ENCODE data around the gene MUC5B. TPM values are rescaled to one million over a fixed set of nuclear protein-coding genes. Genes with fewer than 3 reads are reported as not detected.
"Not testable (repeated sequence)": the region's sequence is repeated elsewhere in the genome, so short reads cannot be mapped to it uniquely, and the experiment has no call there.

The MUC5B gene
- total RNA-seq, 1 donor from 2014 or later = not detected

- no peak for TF ChIP-seq CTCF (IDR thresholded peaks at IDR 0.05; ENCODE audit: unreplicated experiment)
- Mint-ChIP-seq H3K9me3 (ENCODE audit: low read depth) (peaks cover 32% of the 10 kb centered on the region), H3K36me3 (ENCODE audit: insufficient read depth) (no peaks in the 10 kb centered on the region), H3K4me3 (ENCODE audit: low read depth) (no peak overlapping the region), H3K4me1 (ENCODE audit: low read depth) (no peaks in the 10 kb centered on the region), H3K27me3 (peaks cover 47% of the 10 kb centered on the region), H3K27ac (no peak overlapping the region)
- DNase-seq (ENCODE audit: low spot score, unreplicated experiment) = no peak
These were observed 11.0 kb upstream of the MUC5B start for GRCh38 chr11:1211838-1212237.

DNA sequence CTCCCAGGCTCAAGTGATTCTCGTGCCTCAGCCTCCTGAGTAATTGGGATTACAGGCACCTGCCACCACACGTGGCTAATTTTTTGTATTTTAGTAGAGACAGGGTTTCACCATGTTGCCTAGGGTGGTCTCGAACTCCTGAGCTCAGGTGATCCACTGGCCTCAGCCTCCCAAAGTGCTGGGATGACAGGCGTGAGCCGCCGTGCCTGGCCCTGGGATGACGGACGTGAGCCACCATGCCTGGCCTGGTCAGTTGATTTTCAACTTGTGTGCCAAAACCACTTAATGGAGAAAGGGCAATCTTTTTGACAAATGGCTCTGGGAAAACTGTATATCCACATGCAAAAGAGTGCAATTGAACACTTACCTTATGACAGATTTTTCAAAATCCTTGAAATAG, 7.0 kb upstream of the MUC5B start:
- H3K4me3 Mint-ChIP-seq (ENCODE audit: low read depth); H3K36me3 Mint-ChIP-seq (ENCODE audit: insufficient read depth); H3K27ac Mint-ChIP-seq; H3K4me1 Mint-ChIP-seq (ENCODE audit: low read depth); DNase-seq (ENCODE audit: low spot score, unreplicated experiment): not testable (repeated sequence)
- peaks cover 60% of the 10 kb centered on the region for H3K27me3 Mint-ChIP-seq
- peaks cover 25% of the 10 kb centered on the region for H3K9me3 Mint-ChIP-seq (ENCODE audit: low read depth)

DNA sequence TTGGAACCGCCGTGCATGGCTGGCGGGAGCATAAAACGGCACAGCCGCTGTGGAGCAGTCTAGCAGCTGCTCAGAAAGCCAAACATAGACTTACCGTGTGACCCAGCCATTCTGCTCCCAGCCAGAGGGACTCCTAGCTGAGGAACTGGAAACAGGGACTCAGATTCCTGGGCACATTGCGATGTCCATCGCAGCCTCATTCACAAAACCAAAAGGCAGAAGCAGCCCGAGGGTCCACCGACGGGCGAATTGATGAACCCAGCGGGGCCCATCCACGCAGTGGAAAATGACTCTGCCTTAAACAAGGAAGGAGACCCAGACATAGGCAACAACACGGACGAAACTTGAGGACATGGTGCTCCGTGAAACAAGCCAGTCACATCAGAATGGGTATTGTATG, 5.7 kb upstream of the MUC5B start:
- no peak for DNase-seq (ENCODE audit: low spot score, unreplicated experiment)
- peak overlapping the region; percentile 20 for H3K27ac Mint-ChIP-seq
- H3K4me1 Mint-ChIP-seq (ENCODE audit: low read depth) = no peaks in the 10 kb centered on the region
- no peak for TF ChIP-seq CTCF (IDR thresholded peaks at IDR 0.05; ENCODE audit: unreplicated experiment)
- H3K4me3 Mint-ChIP-seq (ENCODE audit: low read depth) = no peak overlapping the region
- H3K9me3 Mint-ChIP-seq (ENCODE audit: low read depth) = peaks cover 14% of the 10 kb centered on the region
- no peaks in the 10 kb centered on the region for H3K36me3 Mint-ChIP-seq (ENCODE audit: insufficient read depth)
- peaks cover 62% of the 10 kb centered on the region for H3K27me3 Mint-ChIP-seq

DNA sequence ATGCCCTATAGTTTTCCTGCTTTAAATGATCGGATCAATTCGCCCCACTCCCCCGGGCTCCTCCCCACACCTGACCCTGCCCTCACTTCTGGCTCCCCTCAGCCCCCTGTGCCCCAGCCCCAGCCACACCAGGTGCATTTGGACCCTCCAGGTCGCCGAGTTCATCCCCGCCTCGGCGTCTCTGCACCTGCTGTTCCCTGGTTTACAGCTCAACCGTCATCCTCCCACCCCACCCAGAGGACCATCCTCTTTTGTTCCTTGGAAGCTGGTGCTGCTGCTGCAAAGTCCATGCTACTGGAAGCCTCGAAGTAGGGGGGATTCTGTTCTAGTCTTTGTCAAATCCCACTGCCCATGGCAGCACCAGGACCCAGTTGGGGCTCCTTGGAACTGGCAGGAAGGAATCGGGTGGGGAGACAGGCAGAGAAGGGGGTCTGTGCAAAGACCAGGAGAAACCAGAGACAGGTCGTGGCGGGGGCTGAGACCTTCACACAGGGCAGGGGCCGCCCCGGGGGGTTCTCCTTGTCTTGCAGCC, 4.5 kb upstream of the MUC5B start:
- Mint-ChIP-seq H3K9me3 (ENCODE audit: low read depth) (peaks cover 6% of the 10 kb centered on the region), H3K36me3 (ENCODE audit: insufficient read depth) (no peaks in the 10 kb centered on the region), H3K27me3 (peaks cover 55% of the 10 kb centered on the region), H3K4me3 (ENCODE audit: low read depth) (no peak overlapping the region), H3K27ac (no peak overlapping the region), H3K4me1 (ENCODE audit: low read depth) (no peaks in the 10 kb centered on the region)
- no peak for DNase-seq (ENCODE audit: low spot score, unreplicated experiment)
- no peak for TF ChIP-seq CTCF (IDR thresholded peaks at IDR 0.05; ENCODE audit: unreplicated experiment)

DNA sequence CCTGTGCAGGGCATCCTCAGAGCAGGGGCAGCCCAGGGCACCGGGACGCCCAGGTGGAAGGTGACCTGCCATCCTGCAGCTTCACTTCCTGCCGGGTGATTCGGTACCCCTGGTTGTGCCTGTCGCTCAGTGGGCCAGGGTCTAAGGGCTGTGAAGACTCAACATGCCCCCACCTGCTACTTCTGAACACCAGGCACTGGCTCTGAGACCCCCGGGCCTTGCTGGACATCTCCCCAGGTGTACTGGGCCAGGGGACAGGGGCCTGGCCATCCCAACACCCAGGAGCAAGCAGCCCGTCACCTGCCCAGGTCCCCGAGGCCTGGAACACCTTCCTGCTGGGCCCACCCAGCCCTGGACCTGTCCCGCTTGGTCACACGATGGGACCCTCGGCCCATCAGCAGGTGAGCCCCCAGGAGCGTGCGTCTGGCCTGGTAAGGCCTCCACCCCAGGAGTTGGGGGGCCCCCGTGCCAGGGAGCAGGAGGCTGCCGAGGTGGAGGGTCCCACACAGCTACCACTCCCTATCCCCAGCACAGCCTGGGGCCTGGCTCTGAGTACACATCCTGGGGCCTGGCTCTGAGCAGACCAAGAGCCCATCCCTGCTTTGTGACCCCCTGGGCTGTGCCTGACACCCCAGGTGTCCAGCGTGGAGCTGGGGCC, 3.9 kb upstream of the MUC5B start:
- Mint-ChIP-seq H3K36me3 (ENCODE audit: insufficient read depth) (no peaks in the 10 kb centered on the region), H3K9me3 (ENCODE audit: low read depth) (peaks cover 4% of the 10 kb centered on the region), H3K4me3 (ENCODE audit: low read depth) (no peak overlapping the region), H3K27ac (no peak overlapping the region), H3K27me3 (peaks cover 51% of the 10 kb centered on the region), H3K4me1 (ENCODE audit: low read depth) (no peaks in the 10 kb centered on the region)
- no peak for DNase-seq (ENCODE audit: low spot score, unreplicated experiment)
- TF ChIP-seq CTCF (IDR thresholded peaks at IDR 0.05; ENCODE audit: unreplicated experiment) = no peak

DNA sequence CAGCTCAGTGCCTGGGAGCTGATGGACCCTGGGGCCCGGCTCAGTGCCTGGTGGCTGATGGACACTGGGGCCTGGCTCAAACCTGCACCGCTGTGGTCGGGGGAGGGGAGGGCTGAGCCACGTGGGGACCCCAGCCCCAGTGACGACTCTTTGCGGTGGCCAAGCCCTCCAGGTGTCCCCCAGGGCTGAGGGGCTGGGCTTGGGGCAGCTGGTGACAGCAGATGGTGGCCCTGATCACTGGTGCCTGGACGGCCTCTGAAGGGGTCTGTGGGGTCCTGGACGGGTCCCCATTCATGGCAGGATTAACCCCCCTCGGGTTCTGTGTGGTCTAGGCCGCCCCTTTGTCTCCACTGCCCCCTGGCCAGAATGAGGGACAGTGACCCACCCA, 3.4 kb upstream of the MUC5B start:
- H3K9me3 Mint-ChIP-seq (ENCODE audit: low read depth) = no peaks in the 10 kb centered on the region
- H3K4me1 Mint-ChIP-seq (ENCODE audit: low read depth) = no peaks in the 10 kb centered on the region
- no peak overlapping the region for H3K4me3 Mint-ChIP-seq (ENCODE audit: low read depth)
- no peak overlapping the region for H3K27ac Mint-ChIP-seq
- no peak for DNase-seq (ENCODE audit: low spot score, unreplicated experiment)
- H3K27me3 Mint-ChIP-seq = peaks cover 47% of the 10 kb centered on the region
- no peaks in the 10 kb centered on the region for H3K36me3 Mint-ChIP-seq (ENCODE audit: insufficient read depth)
- no peak for TF ChIP-seq CTCF (IDR thresholded peaks at IDR 0.05; ENCODE audit: unreplicated experiment)

Data from progenitor cell of endocrine pancreas (in vitro differentiated cells).